ENCODE data around the gene PIAS3.
"Not testable (repeated sequence)": the region's sequence is repeated elsewhere in the genome, so short reads cannot be mapped to it uniquely, and the experiment has no call there.

Gene PIAS3

GRCh38 chr1:145828367-145829026 is 30.4 kb downstream of the PIAS3 start:
- peak; percentile 63 for DNase-seq (ENCODE audit: low spot score)
- TF ChIP-seq CTCF (IDR thresholded peaks at IDR 0.05; ENCODE audit: borderline replicate concordance, control extremely low read depth, extremely low read depth, insufficient read depth, missing control alignments): no peak
- in situ Hi-C loops (cut with MboI; ENCODE audit: low sequenced_read_pairs, unreplicated experiment): loop anchor here (5.0 kb wide), 1 partner anchor 51 kb away; no protein-coding TSS in a partner anchor

GRCh38 chr1:145827966-145828365 is 30.9 kb downstream of the PIAS3 start:
- no peak for DNase-seq (ENCODE audit: low spot score)
- TF ChIP-seq CTCF (IDR thresholded peaks at IDR 0.05; ENCODE audit: borderline replicate concordance, control extremely low read depth, extremely low read depth, insufficient read depth, missing control alignments): no peak
- in situ Hi-C loops (cut with MboI; ENCODE audit: low sequenced_read_pairs, unreplicated experiment): loop anchor here (5.0 kb wide), 1 partner anchor 51 kb away; no protein-coding TSS in a partner anchor

GRCh38 chr1:145826030-145826429 is 32.9 kb downstream of the PIAS3 start:
- no peak for TF ChIP-seq CTCF (IDR thresholded peaks at IDR 0.05; ENCODE audit: borderline replicate concordance, control extremely low read depth, extremely low read depth, insufficient read depth, missing control alignments)
- DNase-seq (ENCODE audit: low spot score): no peak
- in situ Hi-C loops (cut with MboI; ENCODE audit: low sequenced_read_pairs, unreplicated experiment): loop anchor here (5.0 kb wide), 1 partner anchor 49 kb away; no protein-coding TSS in a partner anchor

- peak; percentile 35 for DNase-seq (ENCODE audit: low spot score)
- TF ChIP-seq CTCF (IDR thresholded peaks at IDR 0.05; ENCODE audit: borderline replicate concordance, control extremely low read depth, extremely low read depth, insufficient read depth, missing control alignments): no peak
- in situ Hi-C loops (cut with MboI; ENCODE audit: low sequenced_read_pairs, unreplicated experiment): no loop called here
These were observed 34.4 kb downstream of the PIAS3 start for GRCh38 chr1:145824499-145824842.

- TF ChIP-seq CTCF (IDR thresholded peaks at IDR 0.05; ENCODE audit: borderline replicate concordance, control extremely low read depth, extremely low read depth, insufficient read depth, missing control alignments): no peak
- DNase-seq (ENCODE audit: low spot score): peak; percentile 90
- in situ Hi-C loops (cut with MboI; ENCODE audit: low sequenced_read_pairs, unreplicated experiment): no loop called here
These were observed 35.0 kb downstream of the PIAS3 start, which contains the start of the genes POLR3C and RNF115 for GRCh38 chr1:145823565-145824498. TSS of gene POLR3C (plus strand) at chr1:145824200. CDS start at chr1:145825777, 1,577 bp downstream. TSS of gene RNF115 (minus strand) at chr1:145824095. CDS start at chr1:145823873, 222 bp downstream.

GRCh38 chr1:145822779-145823331 is 36.0 kb downstream of the PIAS3 start:
- in situ Hi-C loops (cut with MboI; ENCODE audit: low sequenced_read_pairs, unreplicated experiment); DNase-seq (ENCODE audit: low spot score): not testable (repeated sequence)

- in situ Hi-C loops (cut with MboI; ENCODE audit: low sequenced_read_pairs, unreplicated experiment); DNase-seq (ENCODE audit: low spot score): not testable (repeated sequence)
These were observed 40.8 kb downstream of the PIAS3 start for GRCh38 chr1:145818095-145818494.

- in situ Hi-C loops (cut with MboI; ENCODE audit: low sequenced_read_pairs, unreplicated experiment); DNase-seq (ENCODE audit: low spot score): not testable (repeated sequence)
These were observed 45.7 kb downstream of the PIAS3 start for GRCh38 chr1:145812977-145813810.
